Osteoblast (primary cell): Measurements from ENCODE around the gene CCDC124. TPM values are rescaled to one million over a fixed set of nuclear protein-coding genes. Genes with fewer than 3 reads are reported as not detected.
"Not testable (repeated sequence)": the region's sequence is repeated elsewhere in the genome, so short reads cannot be mapped to it uniquely, and the experiment has no call there.

ENCODE experiments used
- DNase-seq: peaks from one replicate; pipeline ENCODE4 v3.0.0; 2011; ENCODE audit warnings: low spot score, mixed read lengths; ENCODE audit not compliant: insufficient read length; ENCODE audit errors: missing footprints
- H2AFZ ChIP-seq: 2 replicates; pipeline ENCODE4 v1.6.0; 2011; ENCODE audit warnings: mild to moderate bottlenecking, low read length
- H3K27ac ChIP-seq: 2 replicates; pipeline ENCODE4 v1.5.1; 2011; ENCODE audit warnings: mild to moderate bottlenecking, low read depth, low read length, moderate library complexity
- H3K27me3 ChIP-seq: 2 replicates; pipeline ENCODE4 v1.6.0; 2012; ENCODE audit warnings: mild to moderate bottlenecking, control low read depth, inconsistent platforms, low read length, moderate library complexity; ENCODE audit not compliant: insufficient read depth
- H3K36me3 ChIP-seq: 2 replicates; pipeline ENCODE4 v1.5.1; 2011; ENCODE audit warnings: mild to moderate bottlenecking, low read length, control low read depth, moderate library complexity; ENCODE audit not compliant: insufficient read depth
- H3K4me1 ChIP-seq: 2 replicates; pipeline ENCODE4 v1.5.1; 2011; ENCODE audit warnings: mild to moderate bottlenecking, low read length, control low read depth, moderate library complexity; ENCODE audit not compliant: insufficient read depth
- H3K4me2 ChIP-seq: 2 replicates; pipeline ENCODE4 v1.6.0; 2011; ENCODE audit warnings: mild to moderate bottlenecking, low read length; ENCODE audit not compliant: insufficient read depth
- H3K4me3 ChIP-seq: fragments of 200-600 bp; sonication (generic); 3 replicates; pipeline ENCODE4 v1.5.1; 2012; ENCODE audit warnings: mild to moderate bottlenecking, low read length, inconsistent platforms; ENCODE audit not compliant: insufficient read depth
- H3K79me2 ChIP-seq: 2 replicates; pipeline ENCODE4 v1.6.0; 2012; ENCODE audit warnings: mild to moderate bottlenecking, low read length, control low read depth, inconsistent platforms; ENCODE audit not compliant: insufficient read depth
- H3K9me3 ChIP-seq: 2 replicates; pipeline ENCODE4 v1.5.1; 2011; ENCODE audit warnings: low read depth, low read length, control low read depth
- H4K20me1 ChIP-seq: 2 replicates; pipeline ENCODE4 v1.6.0; 2012; ENCODE audit warnings: mild to moderate bottlenecking, low read length, control low read depth; ENCODE audit not compliant: insufficient read depth
- CTCF ChIP-seq: IDR thresholded peaks from 2 replicates; pipeline ENCODE4 v1.5.1; 2011; ENCODE audit warnings: mild to moderate bottlenecking, low read depth, low read length, moderate library complexity; ENCODE audit errors: extremely low read depth
- total RNA-seq: library from RNA; depleted of rRNA; stranded (reverse); fragments of >200 nt; gene quantifications from 2 replicates; pipeline ENCODE4 v1.2.3, GENCODE V29; 2012

The CCDC124 gene
- total RNA-seq, 1 donor = 15.9 TPM

- peaks cover 2% of the 10 kb centered on the region for H3K9me3 ChIP-seq
- H3K36me3 ChIP-seq = no peaks in the 10 kb centered on the region
- DNase-seq = no peak
- H3K27me3 ChIP-seq = peaks cover 3% of the 10 kb centered on the region
- no peak overlapping the region for H2AFZ ChIP-seq
- no peak for TF ChIP-seq CTCF
- H3K27ac ChIP-seq = no peak overlapping the region
- H3K4me1 ChIP-seq = no peaks in the 10 kb centered on the region
- no peaks in the 10 kb centered on the region for H3K79me2 ChIP-seq
- no peak overlapping the region for H3K4me3 ChIP-seq
- no peak overlapping the region for H3K4me2 ChIP-seq
- no peaks in the 10 kb centered on the region for H4K20me1 ChIP-seq
These were observed 24.6 kb upstream of the CCDC124 start for GRCh38 chr19:17908244-17908643.

- H3K4me2 ChIP-seq = no peak overlapping the region
- no peak for TF ChIP-seq CTCF
These were observed 23.6 kb upstream of the CCDC124 start for GRCh38 chr19:17909003-17909732.

GRCh38 chr19:17910791-17911360 lies 21.9 kb upstream of the CCDC124 start:
- no peak for TF ChIP-seq CTCF
- Histone ChIP-seq H3K4me3 (no peak overlapping the region), H3K9me3 (peaks cover 2% of the 10 kb centered on the region), H3K36me3 (no peaks in the 10 kb centered on the region), H3K4me2 (no peak overlapping the region), H3K27me3 (peaks cover 3% of the 10 kb centered on the region), H4K20me1 (no peaks in the 10 kb centered on the region), H3K27ac (no peak overlapping the region), H2AFZ (no peak overlapping the region), H3K79me2 (no peaks in the 10 kb centered on the region), H3K4me1 (no peaks in the 10 kb centered on the region)
- peak; percentile 62 for DNase-seq

More at GRCh38 chr19:17909003-17909732, 23.6 kb upstream of the CCDC124 start:
- peak; percentile 31 for DNase-seq
- no peaks in the 10 kb centered on the region for H3K4me1 ChIP-seq
- H3K27ac ChIP-seq = no peak overlapping the region
- no peak overlapping the region for H3K4me3 ChIP-seq
- H3K36me3 ChIP-seq = no peaks in the 10 kb centered on the region
- H4K20me1 ChIP-seq = no peaks in the 10 kb centered on the region
- no peak overlapping the region for H2AFZ ChIP-seq
- peaks cover 2% of the 10 kb centered on the region for H3K9me3 ChIP-seq
- H3K27me3 ChIP-seq = peaks cover 3% of the 10 kb centered on the region
- H3K79me2 ChIP-seq = no peaks in the 10 kb centered on the region

GRCh38 chr19:17915940-17916593 lies 16.7 kb upstream of the CCDC124 start:
- Histone ChIP-seq H4K20me1 (no peaks in the 10 kb centered on the region), H2AFZ (no peak overlapping the region), H3K27me3 (no peaks in the 10 kb centered on the region), H3K79me2 (no peaks in the 10 kb centered on the region), H3K36me3 (no peaks in the 10 kb centered on the region), H3K4me1 (no peaks in the 10 kb centered on the region), H3K27ac (no peak overlapping the region), H3K9me3 (no peaks in the 10 kb centered on the region), H3K4me2 (no peak overlapping the region), H3K4me3 (no peak overlapping the region)
- no peak for TF ChIP-seq CTCF
- no peak for DNase-seq

- not testable (repeated sequence) for H3K36me3 ChIP-seq, H3K4me2 ChIP-seq, H3K27ac ChIP-seq, H3K4me1 ChIP-seq, H3K79me2 ChIP-seq, DNase-seq, H3K4me3 ChIP-seq, H3K27me3 ChIP-seq, H2AFZ ChIP-seq, H3K9me3 ChIP-seq, H4K20me1 ChIP-seq
These were observed 14.7 kb upstream of the CCDC124 start for GRCh38 chr19:17918151-17918550.
